NCI-H2196 (cell line): ENCODE data around the gene AQP11.
"Not testable (repeated sequence)": the region's sequence is repeated elsewhere in the genome, so short reads cannot be mapped to it uniquely, and the experiment has no call there.

Experiments used
- DNase-seq: peaks from one replicate; lab custom pipeline; 2025; ENCODE audit not compliant: unreplicated experiment; lab: John Stamatoyannopoulos, UW

Gene AQP11, protein sequence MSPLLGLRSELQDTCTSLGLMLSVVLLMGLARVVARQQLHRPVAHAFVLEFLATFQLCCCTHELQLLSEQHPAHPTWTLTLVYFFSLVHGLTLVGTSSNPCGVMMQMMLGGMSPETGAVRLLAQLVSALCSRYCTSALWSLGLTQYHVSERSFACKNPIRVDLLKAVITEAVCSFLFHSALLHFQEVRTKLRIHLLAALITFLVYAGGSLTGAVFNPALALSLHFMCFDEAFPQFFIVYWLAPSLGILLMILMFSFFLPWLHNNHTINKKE

GRCh38 chr11:77589521-77590193 is at the start of gene AQP11:
TSS of gene AQP11 (plus strand) at chr11:77589953. CDS start at chr11:77589993, 40 bp downstream.
- peak; percentile 91 for DNase-seq

- no peak for DNase-seq
Observed at GRCh38 chr11:77542296-77542695, 47.5 kb upstream of the AQP11 start.

- DNase-seq = no peak
Observed at GRCh38 chr11:77547047-77547836, 42.5 kb upstream of the AQP11 start.

GRCh38 chr11:77547863-77548551 is 41.7 kb upstream of the AQP11 start:
- peak; percentile 83 for DNase-seq

GRCh38 chr11:77548552-77549445 is 41.0 kb upstream of the AQP11 start:
- no peak for DNase-seq

- DNase-seq = not testable (repeated sequence)
Observed at GRCh38 chr11:77551426-77551825, 38.3 kb upstream of the AQP11 start.

DNA sequence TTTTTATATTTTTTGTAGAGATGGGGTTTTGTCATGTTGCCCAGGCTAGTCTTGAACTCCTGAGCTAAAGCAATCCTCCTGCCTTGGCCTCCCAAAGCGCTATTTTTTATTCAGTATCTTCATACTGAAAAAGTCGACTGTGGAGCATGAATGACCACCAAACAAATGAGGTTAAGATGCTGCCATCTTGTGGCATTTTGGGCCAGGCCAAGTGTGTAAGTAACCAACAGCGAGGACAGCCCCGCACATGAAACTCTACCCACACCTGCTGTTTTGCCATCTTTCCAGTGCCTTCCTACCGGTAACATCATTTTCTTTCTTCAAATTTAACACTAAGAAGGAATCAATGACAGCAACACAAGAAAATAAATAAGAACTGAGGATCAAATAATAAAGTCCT is 32.2 kb upstream of the AQP11 start:
- DNase-seq = peak; percentile 10

DNA sequence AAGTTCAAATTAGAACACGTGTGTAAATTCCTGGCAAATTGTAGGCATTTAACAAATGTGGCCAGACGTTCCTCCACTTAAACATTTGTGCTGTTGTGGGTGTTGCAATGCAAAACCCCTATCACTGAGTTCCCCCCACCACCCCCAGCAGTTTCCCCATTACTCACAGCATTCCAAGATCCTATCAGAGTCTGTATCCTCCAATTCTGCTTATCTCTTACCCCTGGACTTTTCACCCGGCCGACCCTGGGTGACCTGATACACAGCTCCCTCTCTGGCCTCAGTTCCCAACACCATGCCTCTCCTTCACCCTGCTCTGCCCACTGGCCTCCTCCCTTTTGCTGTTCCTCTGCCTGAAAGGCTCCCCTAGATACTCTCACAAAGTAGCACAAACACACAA is 31.4 kb upstream of the AQP11 start:
- no peak for DNase-seq

GRCh38 chr11:77559686-77560401 is 29.9 kb upstream of the AQP11 start:
- DNase-seq = no peak

- no peak for DNase-seq
Observed at GRCh38 chr11:77560605-77561004, 29.1 kb upstream of the AQP11 start.

- no peak for DNase-seq
Observed at GRCh38 chr11:77561257-77561656, 28.5 kb upstream of the AQP11 start.

DNA sequence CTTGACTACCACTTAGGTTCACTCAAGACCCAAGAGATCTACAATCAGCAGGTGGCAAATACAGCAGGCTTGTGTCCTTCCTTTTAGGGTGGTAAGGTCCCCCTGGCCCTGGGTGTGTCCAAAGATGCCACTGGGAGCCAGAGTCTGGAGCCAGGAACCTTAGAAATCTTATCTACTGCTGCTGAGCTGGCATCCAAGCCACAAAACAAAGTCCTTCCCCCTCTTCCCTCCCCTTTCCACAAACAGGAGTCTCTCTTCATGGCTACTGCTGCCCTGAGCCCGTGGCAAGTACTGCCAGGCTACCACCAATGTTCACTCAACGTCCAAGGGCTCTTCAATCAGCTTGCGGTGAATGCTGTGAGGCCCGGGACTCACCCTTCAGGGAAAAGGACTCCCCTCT is 21.4 kb upstream of the AQP11 start:
- no peak for DNase-seq

GRCh38 chr11:77568916-77569675 is 20.7 kb upstream of the AQP11 start:
- DNase-seq = no peak

DNA sequence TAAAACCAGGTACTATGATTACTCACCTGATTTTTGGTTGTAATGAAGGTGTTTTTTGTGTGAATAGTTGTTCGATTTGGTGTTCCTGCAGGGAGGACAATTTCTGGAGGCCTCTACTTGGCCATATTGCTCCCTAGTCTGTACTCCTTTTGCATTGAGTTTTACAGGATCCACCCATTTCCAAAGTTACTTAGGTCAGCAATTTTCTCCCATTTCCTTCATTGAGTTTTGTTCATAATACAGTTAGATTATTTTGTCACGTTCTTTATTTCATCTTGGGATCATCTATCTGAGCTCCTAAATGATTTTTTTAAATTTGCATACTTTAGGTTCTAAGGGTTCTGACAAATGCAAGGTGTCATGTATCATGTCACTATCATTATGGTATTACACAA is 20.1 kb upstream of the AQP11 start:
- no peak for DNase-seq

DNA sequence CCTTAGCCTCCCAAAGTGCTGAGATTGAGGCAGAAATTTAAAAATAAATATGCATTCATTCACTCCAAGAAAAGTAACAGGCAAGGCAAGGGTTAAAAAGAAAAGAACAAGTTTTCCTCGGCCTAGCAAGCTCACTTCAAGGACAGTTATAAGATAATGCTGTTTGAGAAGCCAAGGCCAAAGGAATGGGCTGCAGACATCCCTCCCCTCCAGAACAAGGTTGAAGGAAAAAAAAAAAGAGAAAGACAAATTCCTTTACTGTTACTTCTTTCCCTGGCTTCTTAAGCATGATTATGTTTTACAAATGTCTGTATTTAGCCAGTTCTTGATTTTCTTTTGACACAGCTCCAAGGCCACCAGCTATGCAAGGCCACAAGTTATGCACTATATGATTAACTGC is 18.9 kb upstream of the AQP11 start:
- not testable (repeated sequence) for DNase-seq

DNA sequence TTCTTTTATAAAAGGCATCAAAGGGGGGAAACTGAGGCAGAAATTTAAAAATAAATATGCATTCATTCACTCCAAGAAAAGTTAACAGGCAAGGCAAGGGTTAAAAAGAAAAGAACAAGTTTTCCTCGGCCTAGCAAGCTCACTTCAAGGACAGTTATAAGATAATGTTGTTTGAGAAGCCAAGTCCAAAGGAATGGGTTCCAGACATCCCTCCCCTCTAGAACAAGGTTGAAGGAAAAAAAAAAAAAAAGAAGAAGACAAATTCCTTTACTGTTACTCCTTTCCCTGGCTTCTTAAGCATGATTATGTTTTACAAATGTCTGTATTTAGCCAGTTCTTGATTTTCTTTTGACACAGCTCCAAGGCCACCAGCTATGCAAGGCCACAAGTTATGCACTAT is 14.3 kb upstream of the AQP11 start:
- DNase-seq = not testable (repeated sequence)

GRCh38 chr11:77580712-77581337 is 8.9 kb upstream of the AQP11 start:
- peak; percentile 44 for DNase-seq

GRCh38 chr11:77589181-77589520 is 602 bp upstream of the AQP11 start:
- no peak for DNase-seq
